Keratinocyte (primary cell): Measurements from ENCODE around the gene PNKP. TPM values are rescaled to one million over a fixed set of nuclear protein-coding genes. Genes with fewer than 3 reads are reported as not detected.
A peak's percentile ranks its signal among the peaks of the same experiment; 100 is the strongest.

Source experiments
- DNase-seq: peaks from one replicate; pipeline ENCODE4 v3.0.0-alpha.2; 2011; ENCODE audit warnings: low read depth, missing footprints, low spot score
- FAIRE-seq: peaks from 2 replicates; lab custom pipeline; 2011; peaks lifted over from hg19 to GRCh38; lab: Jason Lieb, UNC
- H2AFZ ChIP-seq: 2 replicates; pipeline ENCODE4 v1.6.0; 2012; ENCODE audit warnings: low read length, control low read depth, inconsistent platforms; ENCODE audit not compliant: control insufficient read depth
- H3K27ac ChIP-seq: 2 replicates; pipeline ENCODE4 v1.5.1; 2011; ENCODE audit warnings: low read length; ENCODE audit not compliant: control insufficient read depth, insufficient read depth
- H3K27me3 ChIP-seq: 3 replicates; pipeline ENCODE4 v1.6.0; 2011; ENCODE audit warnings: low read length; ENCODE audit not compliant: control insufficient read depth, insufficient read depth; ENCODE audit errors: extremely low read depth
- H3K36me3 ChIP-seq, 2 experiments: 2 replicates in 1 of 2; 3 replicates in 1 of 2; pipeline ENCODE4 v1.5.1; 2011; ENCODE audit warnings: low read length in 2 of 2, mild to moderate bottlenecking in 1 of 2; ENCODE audit not compliant: control insufficient read depth in 2 of 2, insufficient read depth in 2 of 2; ENCODE audit errors: extremely low read depth in 1 of 2
- H3K4me1 ChIP-seq: 3 replicates; pipeline ENCODE4 v1.5.1; 2011; ENCODE audit warnings: low read length; ENCODE audit not compliant: control insufficient read depth, insufficient read depth; ENCODE audit errors: extremely low read depth
- H3K4me2 ChIP-seq: 3 replicates; pipeline ENCODE4 v1.6.0; 2011; ENCODE audit warnings: low read depth, low read length; ENCODE audit not compliant: control insufficient read depth, insufficient read depth; ENCODE audit errors: extremely low read depth
- H3K4me3 ChIP-seq, 3 experiments: fragments of 200-600 bp in 1 of 3; sonication (generic) in 1 of 3; 2 replicates in 2 of 3; 3 replicates in 1 of 3; pipeline ENCODE4 v1.5.1; 2011 to 2016; ENCODE audit warnings: low read length in 3 of 3, mild to moderate bottlenecking in 3 of 3, control low read depth in 2 of 3, inconsistent platforms in 1 of 3, low read depth in 1 of 3, mixed read lengths in 1 of 3, mixed run types in 1 of 3, moderate library complexity in 1 of 3; ENCODE audit not compliant: control insufficient read depth in 2 of 3, insufficient read depth in 2 of 3; ENCODE audit errors: extremely low read depth in 1 of 3
- H3K79me2 ChIP-seq: 2 replicates; pipeline ENCODE4 v1.6.0; 2012; ENCODE audit warnings: low read length; ENCODE audit not compliant: control insufficient read depth, insufficient read depth
- H3K9ac ChIP-seq: 3 replicates; pipeline ENCODE4 v1.6.0; 2011; ENCODE audit warnings: low read length; ENCODE audit not compliant: control insufficient read depth, insufficient read depth; ENCODE audit errors: extremely low read depth
- H3K9me1 ChIP-seq: 3 replicates; pipeline ENCODE4 v1.6.0; 2011; ENCODE audit warnings: low read length; ENCODE audit not compliant: control insufficient read depth, insufficient read depth; ENCODE audit errors: extremely low read depth
- H3K9me3 ChIP-seq: 2 replicates; pipeline ENCODE4 v1.5.1; 2012; ENCODE audit warnings: low read depth, low read length; ENCODE audit not compliant: control insufficient read depth
- H4K20me1 ChIP-seq: 3 replicates; pipeline ENCODE4 v1.6.0; 2011; ENCODE audit warnings: low read length; ENCODE audit not compliant: control insufficient read depth, insufficient read depth; ENCODE audit errors: extremely low read depth
- CTCF ChIP-seq, 3 experiments: IDR thresholded peaks in 1 of 3; conservative IDR thresholded peaks in 1 of 3; optimal IDR thresholded peaks in 1 of 3; 2 replicates in 2 of 3; 3 replicates in 1 of 3; pipeline versions ENCODE3 to v1.5.1; 2011; ENCODE audit warnings: low read length in 3 of 3, mild to moderate bottlenecking in 3 of 3, moderate library complexity in 2 of 3, control low read depth in 1 of 3, inconsistent platforms in 1 of 3; ENCODE audit not compliant: insufficient read depth in 2 of 3; ENCODE audit errors: extremely low read depth in 1 of 3
- EZH2 ChIP-seq: IDR thresholded peaks from one replicate; pipeline ENCODE4 v1.6.1; 2012; ENCODE audit warnings: inconsistent platforms, mild to moderate bottlenecking, low read length, moderate library complexity
- dilution Hi-C: fragments of 300-500 bp; cut with MboI; formaldehyde crosslinking; loops from one replicate; pipeline ENCODE4 v1.7.0; 2020; ENCODE audit warnings: low sequenced_read_pairs; ENCODE audit not compliant: extremely low pct_ligation_motif_present
- polyA plus RNA-seq, 5 experiments: library from polyadenylated mRNA; depleted of rRNA in 3 of 5; stranded (reverse) in 3 of 5; stranded (forward) in 1 of 5; unstranded in 1 of 5; fragments of >200 nt; gene quantifications; 1 replicate in 1 of 5; 2 replicates in 3 of 5; 3 replicates in 1 of 5; pipeline versions ENCODE4 v1.2.1 to v1.2.3, GENCODE V29; 2011 to 2012; ENCODE audit warnings: missing spikeins in 2 of 5, low read depth in 1 of 5, low replicate concordance in 1 of 5

Gene PNKP
- polyA plus RNA-seq, 1 donor (not counting 4 experiments of a cell fraction or from before 2014, with no cell fraction given): 19.3 TPM

- peak overlapping the region; percentile 11 to 52 (median 29) for H3K4me3 ChIP-seq
- dilution Hi-C loops: no loop called here
- no peaks in the 10 kb centered on the region for H3K27me3 ChIP-seq
- no peak overlapping the region for H2AFZ ChIP-seq
- peak overlapping the region; percentile 42 for H3K27ac ChIP-seq
- peak; percentile 97 for DNase-seq
- H3K79me2 ChIP-seq: peaks cover 36% of the 10 kb centered on the region
- H4K20me1 ChIP-seq: peaks cover 5% of the 10 kb centered on the region
- peak overlapping the region; percentile 69 for H3K4me2 ChIP-seq
- H3K9me1 ChIP-seq: no peaks in the 10 kb centered on the region
- TF ChIP-seq EZH2 (no peak), CTCF (optimal IDR thresholded peaks at IDR 0.05 in 1 of 3, IDR thresholded peaks at IDR 0.05 in 1 of 3, conservative IDR thresholded peaks at IDR 0.05 in 1 of 3; ENCODE audit: extremely low read depth in 1 of 3, insufficient read depth in 2 of 3, low read length in 3 of 3) (no peak)
- peaks cover 31% of the 10 kb centered on the region for H3K4me1 ChIP-seq
- H3K9ac ChIP-seq: peak overlapping the region; percentile 53
- FAIRE-seq: peak; percentile 99
- H3K9me3 ChIP-seq: no peaks in the 10 kb centered on the region
- peaks cover 15 to 29% of the 10 kb centered on the region in 2 experiments for H3K36me3 ChIP-seq
These were observed 2.3 kb upstream of the PNKP start for GRCh38 chr19:49869484-49870308.

GRCh38 chr19:49869009-49869483, 1.7 kb upstream of the PNKP start:
- FAIRE-seq (no peak), DNase-seq (no peak)
- no peak for TF ChIP-seq CTCF (optimal IDR thresholded peaks at IDR 0.05 in 1 of 3, IDR thresholded peaks at IDR 0.05 in 1 of 3, conservative IDR thresholded peaks at IDR 0.05 in 1 of 3; ENCODE audit: extremely low read depth in 1 of 3, insufficient read depth in 2 of 3, low read length in 3 of 3)
- TF ChIP-seq EZH2: no peak
- Histone ChIP-seq H3K4me1 (peaks cover 26% of the 10 kb centered on the region), H3K9me1 (no peaks in the 10 kb centered on the region), H3K27ac (peak overlapping the region; percentile 26), H3K4me3 (peak overlapping the region in 2 of 3 experiments; percentile 21 to 28), H3K79me2 (peaks cover 36% of the 10 kb centered on the region), H2AFZ (no peak overlapping the region), H3K36me3 (peaks cover 14 to 31% of the 10 kb centered on the region in 2 experiments), H3K4me2 (peak overlapping the region; percentile 64), H3K9me3 (no peaks in the 10 kb centered on the region), H3K27me3 (no peaks in the 10 kb centered on the region), H3K9ac (no peak overlapping the region), H4K20me1 (peaks cover 9% of the 10 kb centered on the region)
- dilution Hi-C loops: no loop called here
